ENCODE measurements around the gene CDH4.

Gene CDH4

GRCh38 chr20:61274326-61274725 lies 22.3 kb downstream of the CDH4 start:
- no peak for TF ChIP-seq CTCF (IDR thresholded peaks at IDR 0.05; ENCODE audit: borderline replicate concordance, control extremely low read depth, extremely low read depth, insufficient read depth, missing control alignments)
- DNase-seq (ENCODE audit: low spot score) = no peak
- in situ Hi-C loops (cut with MboI; ENCODE audit: low sequenced_read_pairs, unreplicated experiment) = no loop called here

- TF ChIP-seq CTCF (IDR thresholded peaks at IDR 0.05; ENCODE audit: borderline replicate concordance, control extremely low read depth, extremely low read depth, insufficient read depth, missing control alignments) = no peak
- in situ Hi-C loops (cut with MboI; ENCODE audit: low sequenced_read_pairs, unreplicated experiment) = no loop called here
- DNase-seq (ENCODE audit: low spot score) = no peak
Measured at GRCh38 chr20:61278296-61278695, 26.2 kb downstream of the CDH4 start.

- in situ Hi-C loops (cut with MboI; ENCODE audit: low sequenced_read_pairs, unreplicated experiment) = no loop called here
- TF ChIP-seq CTCF (IDR thresholded peaks at IDR 0.05; ENCODE audit: borderline replicate concordance, control extremely low read depth, extremely low read depth, insufficient read depth, missing control alignments) = no peak
- DNase-seq (ENCODE audit: low spot score) = no peak
Measured at GRCh38 chr20:61279621-61280150, 27.6 kb downstream of the CDH4 start.

GRCh38 chr20:61280217-61280980 lies 28.3 kb downstream of the CDH4 start:
- no peak for TF ChIP-seq CTCF (IDR thresholded peaks at IDR 0.05; ENCODE audit: borderline replicate concordance, control extremely low read depth, extremely low read depth, insufficient read depth, missing control alignments)
- in situ Hi-C loops (cut with MboI; ENCODE audit: low sequenced_read_pairs, unreplicated experiment) = no loop called here
- DNase-seq (ENCODE audit: low spot score) = no peak

- in situ Hi-C loops (cut with MboI; ENCODE audit: low sequenced_read_pairs, unreplicated experiment) = no loop called here
- TF ChIP-seq CTCF (IDR thresholded peaks at IDR 0.05; ENCODE audit: borderline replicate concordance, control extremely low read depth, extremely low read depth, insufficient read depth, missing control alignments) = no peak
- no peak for DNase-seq (ENCODE audit: low spot score)
Measured at GRCh38 chr20:61281286-61281795, 29.3 kb downstream of the CDH4 start.

- no peak for DNase-seq (ENCODE audit: low spot score)
- no peak for TF ChIP-seq CTCF (IDR thresholded peaks at IDR 0.05; ENCODE audit: borderline replicate concordance, control extremely low read depth, extremely low read depth, insufficient read depth, missing control alignments)
- in situ Hi-C loops (cut with MboI; ENCODE audit: low sequenced_read_pairs, unreplicated experiment) = no loop called here
Measured at GRCh38 chr20:61284752-61285151, 32.7 kb downstream of the CDH4 start.
